Activated B cell treated with CpG ODN at 0.5 μM for 24 hours (primary cell): Measurements from ENCODE around the gene AHCYL2. TPM values are rescaled to one million over a fixed set of nuclear protein-coding genes. Genes with fewer than 3 reads are reported as not detected.
"Not testable (repeated sequence)": the region's sequence is repeated elsewhere in the genome, so short reads cannot be mapped to it uniquely, and the experiment has no call there.

Experiments used
- ATAC-seq: fragments of 200-7000 bp; cut with Tn5 transposase; one replicate; pipeline ENCODE4 v1.10.0; 2021; ENCODE audit warnings: low read depth, mild to moderate bottlenecking, moderate library complexity
- CTCF ChIA-PET: fragments of 350-600 bp; sonication (Branson Sonifier 250); formaldehyde crosslinking; loops from one replicate; lab custom pipeline; 2021; ENCODE audit warnings: antibody characterized with exemption; lab: Charles Lee
- POLR2A ChIA-PET: fragments of 350-600 bp; sonication (Branson Sonifier 250); formaldehyde crosslinking; loops from one replicate; lab custom pipeline; 2021; ENCODE audit warnings: antibody characterized with exemption; lab: Charles Lee
- DNase-seq: peaks from one replicate; pipeline ENCODE4 v3.0.0; 2022
- H3K27ac Mint-ChIP-seq: one replicate; pipeline ENCODE4 v1.8.0; 2020; ENCODE audit warnings: mixed read lengths
- H3K27me3 Mint-ChIP-seq: one replicate; pipeline ENCODE4 v1.8.0; 2021; ENCODE audit warnings: mixed read lengths
- H3K36me3 Mint-ChIP-seq: one replicate; pipeline ENCODE4 v1.8.0; 2021; ENCODE audit warnings: low read depth, mixed read lengths
- H3K4me1 Mint-ChIP-seq: one replicate; pipeline ENCODE4 v1.8.0; 2021; ENCODE audit warnings: mixed read lengths
- H3K4me3 Mint-ChIP-seq: one replicate; pipeline ENCODE4 v1.8.0; 2020; ENCODE audit warnings: mild to moderate bottlenecking, mixed read lengths
- H3K9me3 Mint-ChIP-seq: one replicate; pipeline ENCODE4 v1.8.0; 2020; ENCODE audit warnings: mixed read lengths
- CTCF ChIP-seq: fragments of 200-600 bp; IDR thresholded peaks from one replicate; pipeline ENCODE4 v1.8.0; 2022; ENCODE audit warnings: antibody characterized with exemption, mild to moderate bottlenecking
- intact Hi-C: fragments of 100-400 bp; cut with micrococcal nuclease; formaldehyde crosslinking; loops from one replicate; pipeline ENCODE4 v1.15.1; 2024
- total RNA-seq: library from RNA; stranded (reverse); gene quantifications from 2 replicates; pipeline ENCODE4 v1.2.3, GENCODE V29; 2022

AHCYL2 gene
- total RNA-seq, 1 donor from 2014 or later, result 11.6 TPM

- ChIA-PET CTCF (no interaction called here), POLR2A (no interaction called here)
- H3K27ac Mint-ChIP-seq, result no peak overlapping the region
- H3K36me3 Mint-ChIP-seq, result peaks cover 18% of the 10 kb centered on the region
- no peaks in the 10 kb centered on the region for H3K27me3 Mint-ChIP-seq
- H3K4me3 Mint-ChIP-seq, result no peak overlapping the region
- intact Hi-C loops, result loop anchor here (2.0 kb wide), 1 partner anchor 21 kb away; the partner anchor contains the start of gene AHCYL2
- peaks cover 5% of the 10 kb centered on the region for H3K9me3 Mint-ChIP-seq
- no peak for DNase-seq
- no peak for TF ChIP-seq CTCF
- no peak for ATAC-seq
- H3K4me1 Mint-ChIP-seq, result peaks cover 5% of the 10 kb centered on the region
Observed at GRCh38 chr7:129245533-129245932, 20.7 kb downstream of the AHCYL2 start.

GRCh38 chr7:129247087-129247486 lies 22.3 kb downstream of the AHCYL2 start:
- ChIA-PET POLR2A (interaction anchor here (0.6 kb wide), 1 partner anchor 685 kb away, joined by 6 read pairs; no protein-coding TSS in a partner anchor), CTCF (no interaction called here)
- Mint-ChIP-seq H3K4me3 (no peak overlapping the region), H3K27me3 (no peaks in the 10 kb centered on the region), H3K27ac (no peak overlapping the region), H3K4me1 (peaks cover 5% of the 10 kb centered on the region), H3K9me3 (peaks cover 5% of the 10 kb centered on the region), H3K36me3 (peaks cover 18% of the 10 kb centered on the region)
- DNase-seq (no peak), ATAC-seq (no peak)
- intact Hi-C loops, result loop anchor here (2.0 kb wide), 1 partner anchor 16 kb away; no protein-coding TSS in a partner anchor
- TF ChIP-seq CTCF, result no peak

- DNase-seq (no peak), ATAC-seq (no peak)
- ChIA-PET POLR2A (no interaction called here), CTCF (interaction anchor here (0.9 to 1.2 kb wide), 2 partner anchors 13 to 20 kb away, joined by 3 read pairs; no protein-coding TSS in a partner anchor)
- intact Hi-C loops, result no loop called here
- Mint-ChIP-seq H3K27ac (no peak overlapping the region), H3K4me3 (no peak overlapping the region), H3K27me3 (no peaks in the 10 kb centered on the region), H3K9me3 (no peaks in the 10 kb centered on the region), H3K36me3 (peaks cover 2% of the 10 kb centered on the region), H3K4me1 (peaks cover 7% of the 10 kb centered on the region)
- no peak for TF ChIP-seq CTCF
Observed at GRCh38 chr7:129252128-129252527, 27.3 kb downstream of the AHCYL2 start.

GRCh38 chr7:129252603-129253002 lies 27.8 kb downstream of the AHCYL2 start:
- H3K27me3 Mint-ChIP-seq, ATAC-seq, DNase-seq, H3K27ac Mint-ChIP-seq, H3K4me3 Mint-ChIP-seq, POLR2A ChIA-PET, H3K9me3 Mint-ChIP-seq, H3K36me3 Mint-ChIP-seq, intact Hi-C loops: not testable (repeated sequence)
- H3K4me1 Mint-ChIP-seq, result peaks cover 12% of the 10 kb centered on the region
- CTCF ChIA-PET, result interaction anchor here (0.9 kb wide), 1 partner anchor 14 kb away, joined by 3 read pairs; no protein-coding TSS in a partner anchor

GRCh38 chr7:129255800-129256199 lies 31.0 kb downstream of the AHCYL2 start:
- intact Hi-C loops, result loop anchor here (5.0 kb wide), 1 partner anchor 42 kb away; no protein-coding TSS in a partner anchor
- peaks cover 20% of the 10 kb centered on the region for H3K4me1 Mint-ChIP-seq
- H3K4me3 Mint-ChIP-seq, result no peak overlapping the region
- CTCF ChIA-PET, result interaction anchor here (3.3 kb wide), 1 partner anchor 38 kb away, joined by 14 read pairs; no protein-coding TSS in a partner anchor
- TF ChIP-seq CTCF, result no peak
- DNase-seq (no peak), ATAC-seq (no peak)
- POLR2A ChIA-PET, result no interaction called here
- H3K36me3 Mint-ChIP-seq, result no peaks in the 10 kb centered on the region
- no peaks in the 10 kb centered on the region for H3K9me3 Mint-ChIP-seq
- H3K27ac Mint-ChIP-seq, result no peak overlapping the region
- no peaks in the 10 kb centered on the region for H3K27me3 Mint-ChIP-seq
